IMR-90 (cell line): ENCODE data around the gene FADS2.

Experiments used
- BHLHE40 ChIP-seq: fragments of 150-350 bp; IDR thresholded peaks from 2 replicates; pipeline ENCODE4 v1.6.1; 2016; ENCODE audit warnings: mild to moderate bottlenecking, low read depth, low read length
- CEBPB ChIP-seq: IDR thresholded peaks from 2 replicates; pipeline ENCODE4 v1.6.1; 2012; ENCODE audit warnings: low read depth, low read length, improper control_type of control experiment
- MAZ ChIP-seq: IDR thresholded peaks from 2 replicates; pipeline ENCODE4 v1.6.1; 2012; ENCODE audit warnings: low read depth, mild to moderate bottlenecking, low read length, improper control_type of control experiment, moderate library complexity, borderline replicate concordance
- POLR2A ChIP-seq: IDR thresholded peaks from 2 replicates; pipeline ENCODE4 v1.6.1; 2012; ENCODE audit warnings: mild to moderate bottlenecking, low read depth, low read length
- RAD21 ChIP-seq: IDR thresholded peaks from 2 replicates; pipeline ENCODE4 v1.6.1; 2012; ENCODE audit warnings: low read length, improper control_type of control experiment
- RFX5 ChIP-seq: IDR thresholded peaks from 2 replicates; pipeline ENCODE4 v1.8.0; 2012; ENCODE audit warnings: low read depth, mild to moderate bottlenecking, low read length, moderate library complexity
- SMC3 ChIP-seq: fragments of 150-350 bp; IDR thresholded peaks from 2 replicates; pipeline ENCODE4 v1.6.1; 2016; ENCODE audit warnings: low read depth, mild to moderate bottlenecking, antibody characterized with exemption, low read length, moderate library complexity
- TF ChIP-seq, protein P1 (sequence below): conservative IDR thresholded peaks from 2 replicates; pipeline ENCODE4 v1.5.1; 2012; ENCODE audit warnings: mild to moderate bottlenecking, low read depth, low read length, improper control_type of control experiment
- TF ChIP-seq, protein P2 (sequence below): fragments of 150-350 bp; IDR thresholded peaks from 2 replicates; pipeline ENCODE4 v1.6.1; 2017; ENCODE audit warnings: mild to moderate bottlenecking, antibody characterized with exemption, low read length, low read depth

DNA sequence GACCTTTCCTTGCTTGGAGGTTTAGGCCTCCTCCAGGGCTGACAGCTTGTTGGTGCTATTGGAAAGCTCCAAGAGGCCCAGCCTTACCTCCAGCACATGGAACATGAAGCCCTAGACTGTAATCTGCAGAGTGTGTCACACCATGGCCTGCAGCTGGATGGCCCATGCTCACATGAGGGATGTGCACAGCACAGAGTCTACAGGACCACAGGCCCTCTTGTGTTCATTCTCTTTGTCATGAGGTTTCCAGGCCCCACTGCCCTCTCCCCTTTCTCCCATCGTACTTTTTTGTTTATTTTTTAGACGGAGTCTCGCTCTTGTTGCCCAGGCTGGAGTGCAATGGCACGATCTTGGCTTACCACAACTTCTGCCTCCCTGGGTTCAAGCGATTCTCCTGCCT lies 21.3 kb upstream of the FADS2 start:
- no peak for TF ChIP-seq BHLHE40
- TF ChIP-seq, protein P1, sequence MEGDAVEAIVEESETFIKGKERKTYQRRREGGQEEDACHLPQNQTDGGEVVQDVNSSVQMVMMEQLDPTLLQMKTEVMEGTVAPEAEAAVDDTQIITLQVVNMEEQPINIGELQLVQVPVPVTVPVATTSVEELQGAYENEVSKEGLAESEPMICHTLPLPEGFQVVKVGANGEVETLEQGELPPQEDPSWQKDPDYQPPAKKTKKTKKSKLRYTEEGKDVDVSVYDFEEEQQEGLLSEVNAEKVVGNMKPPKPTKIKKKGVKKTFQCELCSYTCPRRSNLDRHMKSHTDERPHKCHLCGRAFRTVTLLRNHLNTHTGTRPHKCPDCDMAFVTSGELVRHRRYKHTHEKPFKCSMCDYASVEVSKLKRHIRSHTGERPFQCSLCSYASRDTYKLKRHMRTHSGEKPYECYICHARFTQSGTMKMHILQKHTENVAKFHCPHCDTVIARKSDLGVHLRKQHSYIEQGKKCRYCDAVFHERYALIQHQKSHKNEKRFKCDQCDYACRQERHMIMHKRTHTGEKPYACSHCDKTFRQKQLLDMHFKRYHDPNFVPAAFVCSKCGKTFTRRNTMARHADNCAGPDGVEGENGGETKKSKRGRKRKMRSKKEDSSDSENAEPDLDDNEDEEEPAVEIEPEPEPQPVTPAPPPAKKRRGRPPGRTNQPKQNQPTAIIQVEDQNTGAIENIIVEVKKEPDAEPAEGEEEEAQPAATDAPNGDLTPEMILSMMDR = no peak
- TF ChIP-seq MAZ = no peak
- no peak for TF ChIP-seq POLR2A
- TF ChIP-seq RFX5 = no peak
- no peak for TF ChIP-seq SMC3
- TF ChIP-seq CEBPB = no peak
- no peak for TF ChIP-seq RAD21
- TF ChIP-seq, protein P2, sequence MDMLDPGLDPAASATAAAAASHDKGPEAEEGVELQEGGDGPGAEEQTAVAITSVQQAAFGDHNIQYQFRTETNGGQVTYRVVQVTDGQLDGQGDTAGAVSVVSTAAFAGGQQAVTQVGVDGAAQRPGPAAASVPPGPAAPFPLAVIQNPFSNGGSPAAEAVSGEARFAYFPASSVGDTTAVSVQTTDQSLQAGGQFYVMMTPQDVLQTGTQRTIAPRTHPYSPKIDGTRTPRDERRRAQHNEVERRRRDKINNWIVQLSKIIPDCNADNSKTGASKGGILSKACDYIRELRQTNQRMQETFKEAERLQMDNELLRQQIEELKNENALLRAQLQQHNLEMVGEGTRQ = no peak
